Activated T-helper 1 cell treated with Interleukin-2 at 50 U/mL for 16 hours (primary cell): ENCODE results near the gene IGFBP1.
"Not testable (repeated sequence)": the region's sequence is repeated elsewhere in the genome, so short reads cannot be mapped to it uniquely, and the experiment has no call there.

Experiments
- DNase-seq: peaks from one replicate; pipeline ENCODE4 v3.0.0-alpha.2; 2020; ENCODE audit warnings: low read depth

IGFBP1 gene

DNA sequence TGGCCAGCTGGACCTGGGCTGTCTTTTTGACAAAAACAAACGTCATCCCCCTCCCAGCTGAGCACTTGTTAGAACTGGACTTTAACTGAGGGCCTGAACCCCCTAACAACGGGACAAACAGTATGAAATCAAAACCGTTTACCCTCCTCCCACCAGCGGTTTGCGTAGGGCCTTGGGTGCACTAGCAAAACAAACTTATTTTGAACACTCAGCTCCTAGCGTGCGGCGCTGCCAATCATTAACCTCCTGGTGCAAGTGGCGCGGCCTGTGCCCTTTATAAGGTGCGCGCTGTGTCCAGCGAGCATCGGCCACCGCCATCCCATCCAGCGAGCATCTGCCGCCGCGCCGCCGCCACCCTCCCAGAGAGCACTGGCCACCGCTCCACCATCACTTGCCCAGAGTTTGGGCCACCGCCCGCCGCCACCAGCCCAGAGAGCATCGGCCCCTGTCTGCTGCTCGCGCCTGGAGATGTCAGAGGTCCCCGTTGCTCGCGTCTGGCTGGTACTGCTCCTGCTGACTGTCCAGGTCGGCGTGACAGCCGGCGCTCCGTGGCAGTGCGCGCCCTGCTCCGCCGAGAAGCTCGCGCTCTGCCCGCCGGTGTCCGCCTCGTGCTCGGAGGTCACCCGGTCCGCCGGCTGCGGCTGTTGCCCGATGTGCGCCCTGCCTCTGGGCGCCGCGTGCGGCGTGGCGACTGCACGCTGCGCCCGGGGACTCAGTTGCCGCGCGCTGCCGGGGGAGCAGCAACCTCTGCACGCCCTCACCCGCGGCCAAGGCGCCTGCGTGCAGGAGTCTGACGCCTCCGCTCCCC, at the start of gene IGFBP1:
TSS of gene IGFBP1 (plus strand) at position 304 of the 808 bp plus-strand sequence. CDS start at position 469, 165 bp downstream.
- DNase-seq = no peak

DNA sequence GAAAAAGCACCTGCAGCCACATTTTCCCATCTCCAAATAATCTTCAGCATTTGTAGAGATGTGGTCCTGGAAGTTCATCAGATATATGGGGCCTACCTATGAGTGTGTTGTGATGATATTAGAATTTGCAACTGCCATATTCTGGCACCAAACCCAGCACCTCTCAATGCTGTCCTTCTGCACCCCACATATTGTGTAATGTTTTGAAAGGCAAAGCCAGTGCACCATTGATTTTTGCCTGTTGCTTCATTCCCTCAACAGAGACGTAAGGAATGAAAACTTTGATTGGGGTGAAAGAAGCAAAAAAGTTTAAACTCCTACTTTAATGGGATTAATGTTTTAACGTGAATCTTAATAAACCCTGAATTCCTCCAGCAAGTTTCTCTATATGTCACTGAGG, 49.4 kb upstream of the IGFBP1 start:
- not testable (repeated sequence) for DNase-seq

DNA sequence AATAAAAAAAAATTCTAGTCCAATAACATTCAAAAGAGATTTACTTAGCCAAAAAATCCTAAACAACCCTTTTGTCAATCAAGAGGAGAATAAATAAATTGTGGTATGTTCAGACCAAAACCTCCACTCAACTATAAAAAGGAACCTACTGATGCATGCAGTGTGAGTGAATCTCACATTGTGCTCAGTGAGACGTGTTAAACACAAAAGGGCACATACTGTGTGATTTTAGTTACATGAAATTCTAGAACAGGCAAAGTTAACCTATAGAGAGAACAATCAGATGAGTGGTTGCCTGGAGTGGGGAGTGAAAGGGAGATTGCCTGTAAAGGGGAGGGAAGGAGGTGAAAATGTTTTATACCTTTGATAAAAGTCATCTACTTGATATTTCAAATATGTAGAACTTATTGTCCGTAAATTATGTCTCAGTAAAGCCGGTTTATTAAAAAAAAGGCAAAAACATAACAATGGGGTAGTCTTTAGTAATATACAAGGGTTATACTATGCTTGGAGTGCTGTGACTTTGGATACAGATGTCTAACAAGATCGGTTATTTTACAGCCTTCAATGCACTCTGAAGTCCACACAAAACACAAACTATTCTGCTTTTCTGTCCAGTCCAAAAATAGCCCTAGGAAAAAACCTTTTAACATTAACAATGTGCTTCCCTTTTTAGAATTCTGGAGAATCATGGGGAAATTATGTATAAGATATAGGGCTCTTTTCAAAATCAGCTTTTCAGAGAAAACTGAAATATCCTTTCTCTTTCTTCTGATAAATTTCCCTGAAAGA, 46.2 kb upstream of the IGFBP1 start:
- DNase-seq = not testable (repeated sequence)

DNA sequence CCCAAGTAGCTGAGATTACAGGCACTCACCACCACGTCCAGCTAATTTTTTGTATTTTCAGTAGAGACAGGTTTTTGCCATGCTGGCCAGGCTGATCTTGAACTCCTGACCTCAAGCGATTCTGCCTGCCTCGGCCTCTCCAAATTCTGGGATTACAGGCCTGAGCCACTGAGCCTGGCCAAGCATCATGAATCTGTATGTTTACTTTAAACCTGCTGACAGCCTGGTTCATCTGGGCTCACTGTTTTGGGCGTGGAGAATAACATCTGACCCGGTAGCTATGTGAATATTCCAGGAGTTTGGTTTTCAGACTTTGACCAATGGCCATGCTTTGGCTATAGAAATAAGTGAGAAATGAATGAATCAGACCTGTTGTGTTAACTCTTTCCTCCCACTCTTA, 41.8 kb upstream of the IGFBP1 start:
- DNase-seq = not testable (repeated sequence)

DNA sequence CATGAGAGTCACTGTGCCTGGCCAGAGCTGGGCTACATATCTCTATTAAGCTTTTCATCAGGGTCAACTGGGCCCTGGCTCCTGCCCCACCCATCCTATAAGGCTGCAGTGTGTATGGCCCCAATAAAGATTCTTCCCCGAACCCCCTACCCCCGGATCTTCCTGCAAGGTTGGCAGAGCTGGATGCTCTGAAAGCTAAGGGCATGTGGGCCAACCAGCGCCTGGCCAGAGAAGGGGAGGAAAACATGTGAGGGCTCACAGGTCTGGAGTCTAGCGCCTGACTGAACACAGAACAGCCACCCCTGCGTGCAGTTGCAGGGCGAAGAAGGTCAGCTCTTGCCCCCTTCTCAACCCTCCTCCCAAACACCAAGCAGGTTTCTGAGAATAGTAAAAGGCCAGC, 39.6 kb upstream of the IGFBP1 start:
- DNase-seq = not testable (repeated sequence)

DNA sequence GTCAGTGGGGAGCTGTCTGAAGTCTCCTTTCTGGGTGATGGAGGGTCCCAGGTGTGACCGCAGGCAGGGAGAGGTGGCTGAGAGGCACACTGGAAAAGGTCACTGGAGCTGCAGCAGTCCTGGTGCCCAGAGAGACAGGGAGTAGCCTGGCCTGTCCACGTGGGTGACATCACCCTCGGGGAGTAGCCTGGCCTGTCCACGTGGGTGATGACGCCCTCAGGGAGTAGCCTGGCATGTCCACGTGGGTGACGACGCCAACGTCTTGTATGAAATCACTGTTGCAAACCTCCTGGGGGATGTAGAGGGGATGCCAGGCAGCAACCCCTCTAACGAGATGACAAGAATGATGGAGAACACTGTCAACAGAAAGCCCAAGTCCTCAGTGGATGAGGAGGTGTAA, 35.3 kb upstream of the IGFBP1 start:
- not testable (repeated sequence) for DNase-seq

DNA sequence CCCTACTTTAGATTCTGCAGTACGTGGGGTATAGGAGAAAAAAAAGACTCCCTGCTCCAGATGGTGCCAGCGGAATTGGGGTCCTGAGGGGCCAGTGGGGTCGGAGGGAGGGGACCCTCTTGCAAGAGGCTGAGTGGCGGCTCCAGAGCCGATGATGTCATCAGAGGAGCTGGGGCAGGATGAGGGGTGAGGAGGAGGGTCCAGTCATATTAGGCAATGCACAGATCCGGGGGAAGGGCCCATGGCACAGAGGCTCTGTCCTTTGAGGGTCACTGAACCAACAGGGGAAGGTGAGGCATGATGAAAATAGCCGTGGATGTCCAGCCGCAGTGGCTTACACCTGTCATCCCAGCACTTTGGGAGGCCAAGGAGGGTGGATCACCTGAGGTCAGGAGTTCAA, 34.8 kb upstream of the IGFBP1 start:
- not testable (repeated sequence) for DNase-seq

DNA sequence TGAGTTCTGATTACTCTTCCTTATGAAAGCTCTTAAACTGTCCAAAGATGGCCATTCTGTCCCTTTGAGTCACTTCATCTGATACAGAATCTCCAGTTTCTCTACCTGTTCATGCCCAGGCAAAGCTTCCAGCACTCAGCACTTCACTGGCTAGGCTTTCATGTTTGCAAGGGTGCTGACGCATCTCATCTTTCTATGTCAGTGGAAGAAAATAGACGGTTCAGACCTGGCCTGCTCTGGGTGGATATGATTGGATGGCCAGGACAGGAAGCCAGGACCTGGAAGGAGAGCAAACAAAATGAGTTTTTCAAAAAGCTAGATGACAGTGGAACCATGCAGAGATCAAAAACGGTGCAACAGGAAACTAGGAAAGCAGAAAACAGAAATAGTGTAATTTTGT, 32.6 kb upstream of the IGFBP1 start:
- not testable (repeated sequence) for DNase-seq

DNA sequence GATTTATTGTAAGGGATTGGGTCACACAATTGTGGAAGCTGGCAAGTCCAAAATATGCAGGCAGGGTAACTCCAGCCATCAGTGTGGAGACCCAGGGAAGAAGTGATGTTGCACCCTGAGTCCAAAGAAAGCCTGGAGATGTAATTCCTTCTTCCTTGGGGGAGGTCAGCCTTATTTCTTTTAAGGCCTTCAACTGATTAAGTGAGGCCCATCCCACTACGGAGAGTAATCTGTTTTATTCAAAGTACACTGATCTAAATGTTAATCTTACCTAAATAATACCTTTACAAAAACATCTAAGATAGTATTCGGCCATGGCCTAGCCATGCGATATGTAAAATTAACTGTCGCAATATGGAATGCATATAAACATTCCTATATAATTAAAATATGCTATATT, 31.4 kb upstream of the IGFBP1 start:
- not testable (repeated sequence) for DNase-seq

DNA sequence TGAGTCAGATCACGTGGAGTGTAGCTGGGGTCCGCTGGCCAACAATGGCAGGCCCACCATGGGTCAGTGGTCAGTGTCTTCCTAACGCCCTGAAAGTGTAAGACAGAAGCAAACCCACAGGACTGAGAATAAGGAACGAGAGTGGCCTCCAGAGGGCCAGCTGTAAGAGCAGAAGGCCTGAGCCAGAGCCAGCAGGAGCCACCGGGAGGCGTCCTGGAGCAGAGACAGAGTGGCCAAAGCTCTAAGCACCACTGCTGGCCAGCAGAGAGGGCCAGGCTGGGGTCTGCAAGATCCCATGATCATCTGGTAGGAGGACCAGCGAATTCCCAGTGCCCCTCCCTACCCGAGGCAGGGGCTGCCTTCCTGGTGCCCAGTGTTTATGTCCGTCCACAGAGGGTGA, 24.6 kb upstream of the IGFBP1 start:
- DNase-seq = no peak

DNA sequence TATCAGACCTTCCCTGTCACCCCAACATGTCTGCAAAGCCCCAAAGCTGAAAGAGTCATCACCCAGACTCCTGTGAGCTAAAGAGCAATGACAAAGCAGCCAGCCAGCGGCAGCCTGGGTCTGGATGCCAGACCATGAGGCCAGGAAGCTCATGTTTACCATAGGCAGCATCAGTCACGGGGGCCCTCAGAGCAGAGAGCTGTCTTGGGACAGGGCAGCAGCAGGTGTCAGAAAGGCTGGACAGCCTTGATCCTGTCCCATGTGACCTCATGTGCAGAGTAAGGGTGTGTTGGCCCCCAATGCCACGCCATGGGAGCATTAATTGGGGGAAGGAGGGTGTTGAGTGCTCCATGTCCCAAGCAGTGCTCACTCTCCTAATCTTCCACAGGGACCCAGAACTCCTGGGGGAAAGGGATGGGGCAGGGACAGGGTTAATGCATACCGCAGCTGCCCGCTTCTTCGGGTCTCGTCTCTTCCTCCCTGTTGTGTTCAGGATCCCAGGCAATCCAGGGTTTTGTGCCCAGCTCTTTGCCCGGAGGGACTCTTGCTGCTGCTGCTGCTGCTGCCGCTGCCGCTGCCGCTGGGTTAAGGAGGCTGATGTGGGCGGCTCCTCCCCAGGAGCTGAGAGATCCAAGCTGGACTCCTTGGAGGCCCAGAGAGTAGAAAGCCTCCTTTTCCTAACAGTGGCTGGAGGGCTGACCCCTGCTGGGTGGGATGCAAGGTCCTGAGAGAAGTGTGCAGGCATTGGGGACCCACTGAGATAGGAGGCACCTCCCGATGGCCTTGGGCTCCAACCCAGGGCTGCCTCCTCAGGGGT, 22.5 kb upstream of the IGFBP1 start:
- DNase-seq = no peak

DNA sequence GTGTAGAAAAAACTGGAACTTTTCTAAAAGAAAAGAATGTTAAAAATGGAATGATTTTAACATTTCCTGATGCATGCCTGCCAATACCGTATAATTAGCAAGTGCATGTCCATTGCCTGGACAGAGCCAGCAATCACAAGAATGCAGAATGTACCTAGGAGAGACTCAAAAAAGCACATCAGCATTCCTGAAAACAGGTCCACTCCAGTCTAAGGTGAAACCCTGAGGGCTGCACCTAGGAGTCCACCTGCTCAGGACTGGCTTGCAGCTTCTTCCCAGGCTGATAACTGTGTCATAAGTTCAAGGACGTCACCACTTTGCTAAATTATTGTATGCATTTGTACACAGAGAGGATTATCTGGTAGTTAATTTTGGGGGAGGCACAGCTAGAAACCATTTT, 20.8 kb upstream of the IGFBP1 start:
- DNase-seq = no peak

DNA sequence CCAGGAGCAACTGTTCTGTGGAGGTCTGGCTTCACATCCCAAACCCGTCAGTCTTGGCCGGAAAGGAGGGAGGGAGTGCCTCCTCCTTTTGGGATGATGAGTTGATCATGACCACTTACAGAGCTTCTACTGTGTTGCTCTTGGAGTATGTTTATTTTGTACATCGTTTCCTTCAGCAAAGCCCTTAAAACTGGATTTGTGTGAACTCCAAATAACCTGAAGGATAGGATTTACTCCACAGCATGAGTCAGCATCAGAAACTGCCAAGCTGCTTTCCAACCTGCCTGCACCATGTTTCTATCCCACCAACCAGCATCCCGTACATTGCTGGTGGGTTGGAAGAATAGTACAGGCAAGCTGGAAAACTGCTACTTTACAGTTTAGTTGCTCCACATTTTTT, 18.9 kb upstream of the IGFBP1 start:
- no peak for DNase-seq

DNA sequence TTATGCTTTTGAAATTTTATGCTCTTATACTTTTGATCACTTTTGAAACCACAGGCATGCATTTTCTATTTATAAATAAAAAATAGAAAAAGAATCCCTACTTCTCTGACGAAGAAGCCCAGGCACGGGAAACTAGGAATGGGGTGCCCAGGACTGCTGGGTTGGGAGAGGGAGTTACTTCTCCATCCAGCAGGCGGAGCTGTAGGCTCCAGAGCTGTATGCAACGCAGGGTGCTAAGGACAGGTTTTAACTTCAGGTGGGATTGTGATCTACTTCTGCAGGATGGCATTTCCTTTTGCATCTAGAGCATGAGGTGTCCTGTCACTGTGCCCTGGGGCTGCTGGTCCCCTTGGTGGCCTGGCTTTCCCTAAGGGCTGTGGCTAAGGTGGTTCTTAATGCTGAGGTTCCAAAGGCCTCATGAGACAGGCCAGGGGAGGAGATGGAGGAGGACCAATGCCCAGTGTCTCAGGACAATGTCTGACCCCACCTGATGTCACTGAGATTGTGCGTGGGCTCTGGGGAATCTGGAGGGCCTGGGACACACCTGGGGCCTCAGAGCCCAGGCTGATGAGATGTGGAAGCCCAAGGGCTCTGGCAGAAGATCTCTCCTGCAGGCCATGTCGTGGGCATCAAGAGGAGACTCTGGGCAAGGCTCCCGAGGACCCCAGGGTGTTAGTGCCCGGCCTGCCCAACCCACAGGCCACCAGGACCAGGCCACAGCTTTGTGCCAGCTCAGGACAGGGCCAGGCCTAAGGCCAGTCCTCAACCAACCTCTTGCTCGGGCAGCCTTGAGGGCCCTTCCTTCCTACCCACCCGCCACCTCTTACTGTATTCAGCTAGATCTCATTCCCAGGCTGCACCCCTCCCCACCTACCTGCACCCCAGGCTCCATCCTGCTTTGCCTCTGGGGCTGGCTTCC, 15.9 kb upstream of the IGFBP1 start:
- DNase-seq = no peak

DNA sequence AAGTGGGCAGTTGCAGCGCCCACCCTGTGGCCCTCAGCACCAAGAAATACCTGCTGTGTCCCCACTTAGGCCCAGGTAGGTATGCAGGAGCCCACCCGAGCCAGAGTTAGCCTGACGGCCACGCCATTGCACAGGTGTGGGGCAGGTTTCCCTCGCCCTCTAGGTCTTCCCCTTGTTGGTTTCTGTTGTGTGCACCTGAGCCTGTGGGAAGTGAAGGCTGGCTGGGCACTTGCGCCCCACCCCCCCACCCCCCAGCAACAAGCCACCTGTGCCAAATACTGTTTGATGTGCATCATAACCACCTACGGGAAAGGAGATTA, 15.3 kb upstream of the IGFBP1 start, which contains the start of gene CCDC201:
TSS of gene CCDC201 (minus strand) at position 48 of the 320 bp plus-strand sequence. CDS start 75 bp downstream, outside the sequence.
- DNase-seq = no peak

DNA sequence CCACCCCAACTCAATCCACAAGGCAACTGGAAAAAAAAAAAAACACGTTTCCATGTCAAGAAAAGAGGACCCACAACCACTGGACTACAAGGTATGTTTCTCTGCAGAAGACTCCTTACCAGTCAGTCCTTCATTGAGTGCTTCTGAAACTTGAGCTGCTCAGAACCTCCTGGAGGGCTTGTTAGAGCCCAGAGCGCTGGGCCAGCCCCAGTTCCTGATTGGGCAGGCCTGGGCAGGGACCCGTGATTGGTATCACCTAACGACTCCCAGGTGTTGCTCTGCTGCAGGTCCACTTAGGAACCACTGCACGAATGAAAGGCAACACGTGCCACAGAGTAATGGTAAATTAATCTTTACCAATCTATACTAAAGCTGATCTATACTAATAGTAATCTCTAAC, 14.9 kb upstream of the IGFBP1 start:
- DNase-seq = no peak

DNA sequence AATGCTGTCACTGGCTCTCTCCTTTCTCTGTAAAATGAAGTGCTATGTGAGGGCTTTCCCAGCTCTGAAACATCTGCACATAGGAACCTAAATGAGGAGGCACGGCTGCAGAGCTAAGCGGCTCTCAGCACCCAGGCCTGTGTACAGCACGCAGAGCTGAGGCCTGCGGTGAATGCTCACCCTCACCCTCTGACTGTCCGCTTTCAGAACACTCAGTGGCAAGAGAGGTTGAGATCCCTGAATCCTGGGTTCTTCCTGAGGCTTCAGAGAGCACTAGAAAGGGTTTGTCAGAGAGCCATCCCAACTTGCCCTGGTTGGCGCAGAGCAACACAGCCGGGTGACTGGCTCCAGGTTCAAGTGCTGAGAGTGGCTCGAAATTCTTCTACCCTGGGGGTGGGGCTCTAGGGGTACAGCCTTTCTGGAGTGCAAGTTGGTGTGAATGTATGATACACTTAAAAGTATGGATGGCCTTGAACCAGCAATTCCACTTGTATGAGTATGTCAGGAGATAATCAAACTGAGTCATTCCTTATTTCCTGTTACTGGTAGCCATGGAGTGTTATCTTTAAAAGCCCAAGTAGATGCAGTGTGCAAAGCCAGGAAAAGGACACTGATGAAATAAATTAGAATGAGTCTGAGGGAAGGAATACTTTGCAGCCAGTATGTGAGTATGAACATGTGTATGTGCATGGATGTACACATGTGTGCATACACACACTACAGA, 13.7 kb upstream of the IGFBP1 start:
- no peak for DNase-seq

DNA sequence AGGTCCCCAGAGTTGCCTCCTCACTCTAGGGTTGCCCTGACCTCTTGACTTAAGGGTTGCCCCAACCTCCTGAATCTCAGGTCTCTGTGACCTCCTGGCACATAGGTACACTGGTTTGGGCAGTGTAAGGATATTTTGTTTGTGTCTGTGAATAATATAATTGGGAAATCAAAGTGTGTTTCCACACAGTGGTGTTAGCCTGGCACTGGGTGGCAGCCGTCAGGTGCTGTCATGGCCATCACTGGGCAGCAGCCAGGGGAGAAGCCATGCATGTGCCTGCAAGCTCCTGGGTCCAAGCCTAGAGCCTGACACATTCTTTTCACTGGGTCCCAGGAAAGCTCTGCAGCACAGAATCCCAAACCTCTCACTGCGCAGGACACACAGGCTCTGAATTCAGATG, 11.8 kb upstream of the IGFBP1 start:
- DNase-seq = no peak

DNA sequence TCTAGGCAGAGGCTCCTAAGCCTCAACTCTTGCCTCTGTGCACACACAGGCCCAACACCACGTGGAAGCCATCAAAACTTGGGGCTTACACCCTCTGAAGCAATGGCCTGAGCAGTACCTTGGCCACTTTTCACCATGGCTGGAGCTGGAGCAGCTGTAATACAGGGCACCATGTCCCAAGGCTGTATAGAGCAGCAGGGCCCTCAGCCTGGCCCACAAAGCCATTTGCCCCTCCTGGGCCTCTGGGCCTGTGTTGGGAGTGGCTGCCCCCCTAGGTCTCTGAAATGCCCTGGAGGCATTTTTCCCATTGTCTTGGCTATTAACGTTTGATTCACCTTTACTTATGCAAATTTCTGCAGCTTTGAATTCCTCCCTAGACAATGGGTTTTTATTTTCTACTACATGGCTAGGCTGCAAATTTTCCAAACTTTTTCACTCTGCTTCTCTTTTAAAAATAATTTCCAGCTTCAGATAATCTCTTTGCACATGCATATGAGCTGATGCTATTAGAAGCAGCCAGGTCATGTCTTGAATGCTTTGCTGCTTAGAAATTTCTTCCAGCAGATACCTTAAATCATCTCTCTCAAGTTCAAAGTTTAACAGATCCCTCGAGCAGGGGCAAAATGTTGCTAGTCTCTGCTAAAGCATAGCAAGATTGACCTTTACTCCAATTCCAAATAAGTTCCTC, 9.7 kb upstream of the IGFBP1 start:
- DNase-seq = no peak

DNA sequence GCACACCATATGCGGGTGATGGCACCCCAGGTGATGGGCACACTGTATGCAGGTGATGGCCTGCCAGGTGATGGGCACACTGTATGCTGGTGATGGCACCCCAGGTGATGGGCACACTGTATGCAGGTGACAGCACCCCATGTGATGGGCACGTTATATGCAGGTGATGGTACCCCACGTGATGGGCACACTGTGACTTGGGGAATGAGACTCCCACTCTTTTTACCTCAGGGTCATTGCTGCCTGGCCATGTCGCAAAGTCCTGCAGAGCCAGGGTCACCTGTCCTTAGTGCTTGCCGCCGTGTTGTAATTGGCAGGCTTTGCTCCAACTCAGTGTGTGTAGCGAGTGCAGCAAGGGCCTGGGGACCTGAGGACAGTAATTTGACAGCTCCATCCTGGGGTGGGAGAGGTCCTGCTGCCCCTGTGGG, 7.8 kb upstream of the IGFBP1 start:
- DNase-seq = no peak
